IMR-90 (cell line): ENCODE measurements around the gene CDK14. TPM values are rescaled to one million over a fixed set of nuclear protein-coding genes. Genes with fewer than 3 reads are reported as not detected.

Experiments
- ATAC-seq: fragments of 200-7000 bp; cut with Tn5 transposase; 2 replicates; pipeline ENCODE4 v1.9.1; 2020; ENCODE audit warnings: low read depth, mild to moderate bottlenecking, moderate library complexity
- BruUV-seq: library from RNA; stranded (reverse); fragments of 400-500 nt; replicated peaks from 2 replicates; lab custom pipeline; 2021; lab: Mats Ljungman, UMichigan
- CTCF ChIA-PET: fragments of 300-600 bp; formaldehyde crosslinking; extraction: SDS; loops from one replicate; lab custom pipeline; 2021; ENCODE audit warnings: antibody characterized with exemption; lab: Yijun Ruan, JAX
- POLR2A ChIA-PET: fragments of 300-600 bp; sonication (Branson Sonifier 250); formaldehyde crosslinking; loops from one replicate; lab custom pipeline; 2022; ENCODE audit warnings: antibody characterized with exemption; ENCODE audit not compliant: unreplicated experiment; lab: Charles Lee
- DNase-seq: peaks from one replicate; pipeline ENCODE4 v3.0.0; 2013
- H2AFZ ChIP-seq: replicated peaks from 2 replicates; pipeline ENCODE3; 2013; ENCODE audit warnings: low read length, mild to moderate bottlenecking; ENCODE audit not compliant: poor library complexity
- H2AK5ac ChIP-seq: 2 replicates; pipeline ENCODE4 v1.6.1; 2013; ENCODE audit warnings: low read depth, low read length, inconsistent platforms
- H2AK9ac ChIP-seq: replicated peaks from 2 replicates; pipeline ENCODE3; 2013; ENCODE audit warnings: mild to moderate bottlenecking, low read depth, low read length, moderate library complexity; ENCODE audit not compliant: poor library complexity
- H2BK120ac ChIP-seq: 2 replicates; pipeline ENCODE4 v1.6.1; 2013; ENCODE audit warnings: low read depth, low read length, inconsistent platforms
- H2BK15ac ChIP-seq: 3 replicates; pipeline ENCODE4 v1.6.1; 2013; ENCODE audit warnings: low read depth, low read length, inconsistent platforms
- H2BK20ac ChIP-seq: 2 replicates; pipeline ENCODE4 v1.6.1; 2013; ENCODE audit warnings: low read depth, mild to moderate bottlenecking, inconsistent platforms, low read length, moderate library complexity
- H2BK5ac ChIP-seq: 2 replicates; pipeline ENCODE4 v1.6.1; 2013; ENCODE audit warnings: mild to moderate bottlenecking, low read depth, low read length, inconsistent platforms; ENCODE audit not compliant: poor library complexity, severe bottlenecking
- H3K14ac ChIP-seq: replicated peaks from 2 replicates; pipeline ENCODE4 v1.6.1; 2013; ENCODE audit warnings: low read depth, low read length, inconsistent platforms
- H3K18ac ChIP-seq: 2 replicates; pipeline ENCODE4 v1.6.1; 2013; ENCODE audit warnings: low read depth, low read length, control low read depth
- H3K23ac ChIP-seq: 2 replicates; pipeline ENCODE4 v1.6.1; 2013; ENCODE audit warnings: low read depth, low read length, inconsistent platforms
- H3K27ac ChIP-seq: 2 replicates; pipeline ENCODE4 v1.5.1; 2013; ENCODE audit warnings: mild to moderate bottlenecking, control low read depth, low read length; ENCODE audit not compliant: insufficient read depth
- H3K27me3 ChIP-seq: 2 replicates; pipeline ENCODE4 v1.6.1; 2013; ENCODE audit warnings: low read length; ENCODE audit not compliant: control insufficient read depth, insufficient read depth
- H3K36me3 ChIP-seq: 2 replicates; pipeline ENCODE4 v1.6.1; 2013; ENCODE audit warnings: low read length, mixed read lengths; ENCODE audit not compliant: control insufficient read depth, insufficient read depth
- H3K4ac ChIP-seq: 2 replicates; pipeline ENCODE4 v1.6.1; 2013; ENCODE audit warnings: low read depth, low read length, inconsistent platforms
- H3K4me1 ChIP-seq: 2 replicates; pipeline ENCODE4 v1.6.1; 2013; ENCODE audit warnings: low read length, mixed read lengths; ENCODE audit not compliant: control insufficient read depth, insufficient read depth
- H3K4me2 ChIP-seq: 2 replicates; pipeline ENCODE4 v1.6.1; 2013; ENCODE audit warnings: low read depth, mild to moderate bottlenecking, control low read depth, low read length, moderate library complexity
- H3K4me3 ChIP-seq: 2 replicates; pipeline ENCODE4 v1.5.1; 2013; ENCODE audit warnings: low read depth, mild to moderate bottlenecking, control low read depth, low read length, moderate library complexity; ENCODE audit not compliant: insufficient read depth
- H3K56ac ChIP-seq: 2 replicates; pipeline ENCODE4 v1.6.1; 2013; ENCODE audit warnings: low read length, inconsistent platforms; ENCODE audit not compliant: insufficient read depth; ENCODE audit errors: extremely low read depth
- H3K79me1 ChIP-seq, 2 experiments: 2 replicates each; pipeline ENCODE4 v1.6.1; 2013; ENCODE audit warnings: low read length in 2 of 2, inconsistent platforms in 1 of 2, low read depth in 1 of 2
- H3K9ac ChIP-seq: 2 replicates; pipeline ENCODE4 v1.6.1; 2013; ENCODE audit warnings: low read depth, low read length, control low read depth
- H3K9me1 ChIP-seq: 2 replicates; pipeline ENCODE4 v1.6.1; 2013; ENCODE audit warnings: low read length, inconsistent platforms; ENCODE audit not compliant: insufficient read depth
- H3K9me3 ChIP-seq: 2 replicates; pipeline ENCODE4 v1.6.1; 2013; ENCODE audit warnings: low read length; ENCODE audit not compliant: control insufficient read depth, insufficient read depth
- H4K20me1 ChIP-seq: 2 replicates; pipeline ENCODE4 v1.6.1; 2013; ENCODE audit warnings: low read length, inconsistent platforms; ENCODE audit not compliant: insufficient read depth
- H4K5ac ChIP-seq: 2 replicates; pipeline ENCODE4 v1.6.1; 2013; ENCODE audit warnings: mild to moderate bottlenecking, low read depth, low read length, control low read depth
- H4K8ac ChIP-seq, 2 experiments: 2 replicates each; pipeline ENCODE4 v1.6.1; 2013; ENCODE audit warnings: low read depth in 2 of 2, low read length in 2 of 2, control low read depth in 1 of 2, inconsistent platforms in 1 of 2
- H4K91ac ChIP-seq: 2 replicates; pipeline ENCODE4 v1.6.1; 2013; ENCODE audit warnings: low read depth, low read length, inconsistent platforms; ENCODE audit not compliant: insufficient read depth
- CTCF ChIP-seq: conservative IDR thresholded peaks from 2 replicates; pipeline ENCODE4 v1.5.1; 2012; ENCODE audit warnings: mild to moderate bottlenecking, low read depth, low read length, improper control_type of control experiment
- POLR2A ChIP-seq: IDR thresholded peaks from 2 replicates; pipeline ENCODE4 v1.6.1; 2012; ENCODE audit warnings: mild to moderate bottlenecking, low read depth, low read length
- RAD21 ChIP-seq: IDR thresholded peaks from 2 replicates; pipeline ENCODE4 v1.6.1; 2012; ENCODE audit warnings: low read length, improper control_type of control experiment
- RCOR1 ChIP-seq: IDR thresholded peaks from 2 replicates; pipeline ENCODE4 v1.6.1; 2012; ENCODE audit warnings: mild to moderate bottlenecking, low read length, improper control_type of control experiment; ENCODE audit not compliant: insufficient replicate concordance
- SMC3 ChIP-seq: fragments of 150-350 bp; IDR thresholded peaks from 2 replicates; pipeline ENCODE4 v1.6.1; 2016; ENCODE audit warnings: low read depth, mild to moderate bottlenecking, antibody characterized with exemption, low read length, moderate library complexity
- WGBS, 2 experiments: methylation state at CpG; one replicate each; pipeline versions ENCODE4 v1.1.5 to v1.1.7; 2013; ENCODE audit warnings: missing lambda C conversion rate in 2 of 2; ENCODE audit not compliant: insufficient read length in 1 of 2; ENCODE audit errors: extremely low coverage in 2 of 2; 5-methylcytosine and 5-hydroxymethylcytosine counted together
- dilution Hi-C: fragments of 300-500 bp; cut with HindIII; formaldehyde crosslinking; loops from one replicate; pipeline ENCODE4 v1.14.3; 2018; ENCODE audit warnings: low sequenced_read_pairs; ENCODE audit not compliant: unreplicated experiment
- in situ Hi-C: fragments of 300-500 bp; cut with MboI; formaldehyde crosslinking; loops from 3 replicates; pipeline ENCODE4 v1.14.3; 2019; ENCODE audit warnings: low sequenced_read_pairs, inconsistent platforms, mixed read lengths
- intact Hi-C: fragments of 100-400 bp; cut with micrococcal nuclease; formaldehyde crosslinking; loops from 2 replicates; pipeline ENCODE4 v1.10.0; 2022
- polyA plus RNA-seq, 3 experiments: library from polyadenylated mRNA; depleted of rRNA; stranded (reverse); fragments of >200 nt; gene quantifications; 2 replicates each; pipeline ENCODE4 v1.2.3, GENCODE V29; 2012; ENCODE audit warnings: low replicate concordance in 1 of 3
- total RNA-seq: library from RNA; depleted of rRNA; stranded (reverse); fragments of >200 nt; gene quantifications from 2 replicates; pipeline ENCODE4 v1.2.3, GENCODE V29; 2012

The CDK14 gene
- total and polyA plus RNA-seq, 2 of the 4 experiments (the other 2 are of a cell fraction) = 10.1 to 29.6 TPM

- TF ChIP-seq RAD21 (no peak), POLR2A (no peak)
Measured at GRCh38 chr7:90717296-90718060, 121.4 kb downstream of the CDK14 start (continued).

DNA sequence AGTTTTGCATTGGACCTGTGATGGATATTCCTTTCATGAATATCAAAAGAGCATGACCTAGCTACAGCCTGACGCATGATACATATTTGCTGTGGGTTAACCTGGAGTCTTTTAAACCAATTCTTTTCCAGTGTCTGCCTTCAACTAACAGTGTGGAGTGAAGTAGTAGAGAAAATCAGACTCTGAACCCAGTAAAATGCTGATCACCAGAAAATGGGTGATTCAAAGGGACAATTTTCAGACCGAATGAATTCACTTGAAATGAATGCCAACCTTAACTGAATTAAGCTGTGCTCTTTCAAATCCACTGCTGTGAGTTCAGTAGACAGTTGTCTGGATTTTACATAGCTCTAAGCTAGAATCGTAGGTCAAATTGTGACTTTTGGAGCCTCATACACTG lies 123.0 kb downstream of the CDK14 start:
- intact Hi-C loops = no loop called here

More for the DNA sequence above, 123.0 kb downstream of the CDK14 start:
- no peak overlapping the region for H3K14ac ChIP-seq
- H4K91ac ChIP-seq = no peak overlapping the region
- H2AK5ac ChIP-seq = no peak overlapping the region
- in situ Hi-C loops = no loop called here
- no peak overlapping the region for H4K8ac ChIP-seq
- DNase-seq (no peak), ATAC-seq (no peak)
- H2BK20ac ChIP-seq = no peak overlapping the region
- H3K27me3 ChIP-seq = no peaks in the 10 kb centered on the region
- H4K5ac ChIP-seq = no peak overlapping the region
- no peak overlapping the region for H3K4me3 ChIP-seq
- H3K23ac ChIP-seq = no peak overlapping the region
- CTCF ChIA-PET = interaction anchor here (0.9 kb wide), 1 partner anchor 10 kb away, joined by 3 read pairs; no protein-coding TSS in a partner anchor
- BruUV-seq = no TSS peak
- WGBS, 2 experiments = 80% methylated on average over 1 of the region's 3 CpGs; no CpG with 5 or more reads in 1 of the 2 experiments
- H3K18ac ChIP-seq = no peak overlapping the region
- no peak overlapping the region for H3K27ac ChIP-seq
- no peak overlapping the region for H3K9ac ChIP-seq
- no peaks in the 10 kb centered on the region for H4K20me1 ChIP-seq
- no peak overlapping the region for H2AK9ac ChIP-seq
- peaks cover 27 to 36% of the 10 kb centered on the region in 2 experiments for H3K79me1 ChIP-seq
- no peaks in the 10 kb centered on the region for H3K36me3 ChIP-seq
- H3K9me3 ChIP-seq = no peaks in the 10 kb centered on the region
- no peak overlapping the region for H2BK120ac ChIP-seq
- H3K4me2 ChIP-seq = no peak overlapping the region
- no peak overlapping the region for H2BK5ac ChIP-seq
- no peak overlapping the region for H3K56ac ChIP-seq
- dilution Hi-C loops = no loop called here
- TF ChIP-seq CTCF (no peak), RCOR1 (no peak), SMC3 (no peak)
- peaks cover 8% of the 10 kb centered on the region for H3K4me1 ChIP-seq
- no peak overlapping the region for H2AFZ ChIP-seq
- H2BK15ac ChIP-seq = no peak overlapping the region
- peaks cover 5% of the 10 kb centered on the region; the same call in 1 of the 2 replicates for H3K9me1 ChIP-seq
- H3K4ac ChIP-seq = no peak overlapping the region
- POLR2A ChIA-PET = no interaction called here
